Measurements from ENCODE around the gene HOOK2. TPM values are rescaled to one million over a fixed set of nuclear protein-coding genes. Genes with fewer than 3 reads are reported as not detected.

The HOOK2 gene
- total and polyA plus RNA-seq, 2 of the 13 experiments (the other 11 are each of a cell fraction or from before 2014, with no cell fraction given): 9.2 to 12.9 TPM

- peak; percentile 63 for TF ChIP-seq MNT (IDR thresholded peaks at IDR 0.05)
- peak; percentile 93 for TF ChIP-seq ZNF143 (CRISPR knock-in tag; IDR thresholded peaks at IDR 0.05)
- no peak for TF ChIP-seq CBFB (CRISPR knock-in tag; IDR thresholded peaks at IDR 0.05)
- TF ChIP-seq PREB (CRISPR knock-in tag; IDR thresholded peaks at IDR 0.05): no peak
- TF ChIP-seq ARID4A (CRISPR knock-in tag; IDR thresholded peaks at IDR 0.05; ENCODE audit: borderline replicate concordance): peak; percentile 86
- peak; percentile 71; the same call in 1 of the 2 replicates for TF ChIP-seq ZNF598 (CRISPR knock-in tag; IDR thresholded peaks at IDR 0.05; ENCODE audit: borderline replicate concordance)
- TF ChIP-seq KLF6 (CRISPR knock-in tag; IDR thresholded peaks at IDR 0.05): peak; percentile 49; the same call in 1 of the 2 replicates
- TF ChIP-seq POLR2AphosphoS5 (IDR thresholded peaks at IDR 0.05; ENCODE audit: low read depth, low read length): peak; percentile 72
- no peak for TF ChIP-seq HMG20B (CRISPR knock-in tag; conservative IDR thresholded peaks at IDR 0.05)
- TF ChIP-seq ZFP37 (CRISPR knock-in tag; IDR thresholded peaks at IDR 0.05; ENCODE audit: borderline replicate concordance): 0 out of 2 replicates have a peak, but pooled peaks have one; percentile 23
- peak; percentile 55; the same call in 1 of the 2 replicates for TF ChIP-seq STAT6 (CRISPR knock-in tag; IDR thresholded peaks at IDR 0.05; ENCODE audit: borderline replicate concordance)
- no peak for TF ChIP-seq BRF2 (CRISPR knock-in tag; IDR thresholded peaks at IDR 0.05)
- no peak for TF ChIP-seq TBL1XR1 (IDR thresholded peaks at IDR 0.05; ENCODE audit: borderline replicate concordance, low read length, partially characterized antibody)
- peak; percentile 64; the same call in 1 of the 2 replicates for TF ChIP-seq ARHGAP35 (CRISPR knock-in tag; IDR thresholded peaks at IDR 0.05; ENCODE audit: borderline replicate concordance)
- no peak for TF ChIP-seq RAD51 (IDR thresholded peaks at IDR 0.05; ENCODE audit: borderline replicate concordance)
- TF ChIP-seq PHF20 (CRISPR knock-in tag; IDR thresholded peaks at IDR 0.05): no peak
- no peak for TF ChIP-seq ZNF17 (CRISPR knock-in tag; IDR thresholded peaks at IDR 0.05)
- TF ChIP-seq NKX3-1 (CRISPR knock-in tag; IDR thresholded peaks at IDR 0.05): no peak
Observed at GRCh38 chr19:12723641-12724426, 51.5 kb downstream of the HOOK2 start, which contains the start of gene TNPO2 (continued).

Data from HepG2 (cell line).